ENCODE measurements around the gene EPX.

EPX gene

GRCh38 chr17:58253082-58253481 lies 60.6 kb downstream of the EPX start:
- DNase-seq (ENCODE audit: low read depth in 2 of 2) = no peak
